HG03159 (cell line): ENCODE measurements around the gene ARHGAP10.

Experiments
- ATAC-seq: cut with Tn5 transposase; IDR thresholded peaks from one replicate; pipeline ENCODE4 v1.9.1; 2021; ENCODE audit warnings: mild to moderate bottlenecking, moderate library complexity; ENCODE audit not compliant: unreplicated experiment

Gene ARHGAP10

GRCh38 chr4:148017801-148018200 is 285.9 kb downstream of the ARHGAP10 start:
- no peak for ATAC-seq

GRCh38 chr4:148021686-148022085 is 289.8 kb downstream of the ARHGAP10 start:
- ATAC-seq: no peak

- no peak for ATAC-seq
Measured at GRCh38 chr4:148022975-148023374, 291.1 kb downstream of the ARHGAP10 start.

GRCh38 chr4:148023512-148024181 is 291.8 kb downstream of the ARHGAP10 start:
- ATAC-seq: no peak

- no peak for ATAC-seq
Measured at GRCh38 chr4:148025981-148026380, 294.1 kb downstream of the ARHGAP10 start.

- no peak for ATAC-seq
Measured at GRCh38 chr4:148027201-148027600, 295.3 kb downstream of the ARHGAP10 start.

GRCh38 chr4:148029781-148030180 is 297.9 kb downstream of the ARHGAP10 start:
- no peak for ATAC-seq

- ATAC-seq: no peak
Measured at GRCh38 chr4:148030193-148030873, 298.4 kb downstream of the ARHGAP10 start.

GRCh38 chr4:148034813-148035212 is 302.9 kb downstream of the ARHGAP10 start:
- ATAC-seq: no peak

- no peak for ATAC-seq
Measured at GRCh38 chr4:148041606-148042329, 309.9 kb downstream of the ARHGAP10 start.

GRCh38 chr4:148044089-148044911 is 312.4 kb downstream of the ARHGAP10 start:
- ATAC-seq: peak; percentile 18

- peak; percentile 96 for ATAC-seq
Measured at GRCh38 chr4:148044912-148045352, 313.0 kb downstream of the ARHGAP10 start.

GRCh38 chr4:148048598-148048997 is 316.7 kb downstream of the ARHGAP10 start:
- no peak for ATAC-seq

GRCh38 chr4:148051403-148051802 is 319.5 kb downstream of the ARHGAP10 start:
- no peak for ATAC-seq

GRCh38 chr4:148052448-148052847 is 320.6 kb downstream of the ARHGAP10 start:
- ATAC-seq: no peak

- ATAC-seq: no peak
Measured at GRCh38 chr4:148053298-148054003, 321.6 kb downstream of the ARHGAP10 start.

- no peak for ATAC-seq
Measured at GRCh38 chr4:148054275-148054674, 322.4 kb downstream of the ARHGAP10 start.

GRCh38 chr4:148055844-148056243 is 324.0 kb downstream of the ARHGAP10 start:
- ATAC-seq: no peak

GRCh38 chr4:148056879-148057278 is 325.0 kb downstream of the ARHGAP10 start:
- ATAC-seq: peak; percentile 83

- peak; percentile 47 for ATAC-seq
Measured at GRCh38 chr4:148057516-148057915, 325.6 kb downstream of the ARHGAP10 start.
